ENCODE data around the gene FMO1. TPM values are rescaled to one million over a fixed set of nuclear protein-coding genes. Genes with fewer than 3 reads are reported as not detected.

The FMO1 gene
- total RNA-seq, 1 experiment from 2014 or later: not detected

DNA sequence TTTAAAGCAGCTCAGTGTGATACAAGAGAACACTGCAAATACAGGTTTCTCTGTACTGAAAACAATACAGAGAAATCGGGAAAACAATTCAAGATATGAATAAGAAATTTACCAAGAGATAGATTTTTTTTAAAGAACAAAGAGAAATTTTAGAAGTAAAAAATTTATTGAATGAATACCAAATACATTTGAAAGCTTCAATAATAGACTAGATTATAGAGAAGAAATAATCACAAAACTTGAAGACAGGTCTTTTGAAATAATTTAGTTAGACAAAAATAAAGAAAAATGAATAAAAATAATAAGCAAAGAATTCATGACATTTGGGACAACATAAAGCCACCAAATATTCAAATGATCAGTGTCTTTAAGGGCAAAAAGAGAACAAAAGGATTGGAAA lies 52.1 kb downstream of the FMO1 start:
- POLR2A ChIA-PET: no interaction called here
- RAD21 ChIA-PET (ENCODE audit: low non-redundant PET in 1 of 2, low total read pairs in 2 of 2, uncharacterized antibody in 2 of 2, unreplicated experiment in 2 of 2): no interaction called here
- CTCF ChIA-PET: interaction anchor here (1.1 kb wide), 1 partner anchor 13 kb away, joined by 5 read pairs; the partner anchor contains the start of gene FMO4

More for the DNA sequence above, 52.1 kb downstream of the FMO1 start:
- Histone ChIP-seq H3K4me2 (ENCODE audit: low read length) (no peak overlapping the region), H3K36me3 (ENCODE audit: control insufficient read depth in 1 of 2, insufficient read depth in 2 of 2, low read length in 2 of 2) (no peaks in the 10 kb centered on the region), H2AFZ (ENCODE audit: low read depth, low read length, poor library complexity, severe bottlenecking) (no peak overlapping the region), H3K9ac (ENCODE audit: low read length) (no peak overlapping the region), H4K20me1 (ENCODE audit: insufficient read depth) (no peaks in the 10 kb centered on the region), H3K79me2 (ENCODE audit: insufficient read depth, low read length) (no peaks in the 10 kb centered on the region), H3K9me2 (ENCODE audit: insufficient read depth) (no peaks in the 10 kb centered on the region), H3K27ac (ENCODE audit: low read depth, low read length) (no peak overlapping the region), H3K4me3 (replicated peaks in 1 of 2; ENCODE audit: low read depth in 1 of 2, low read length in 2 of 2) (no peak overlapping the region), H3K27me3 (ENCODE audit: insufficient read depth, low read length) (no peaks in the 10 kb centered on the region), H3K9me3 (ENCODE audit: control insufficient read depth in 1 of 2, insufficient read depth in 1 of 2, low read depth in 1 of 2, low read length in 2 of 2) (peaks cover 0 to 3% of the 10 kb centered on the region in 2 experiments; a peak in 2 of 4 replicates), H3K4me1 (ENCODE audit: control insufficient read depth in 1 of 2, insufficient read depth in 2 of 2, low read length in 2 of 2) (no peaks in the 10 kb centered on the region)
- DNase-seq (ENCODE audit: low read depth, low spot score) (no peak), ATAC-seq (no peak)
- TF ChIP-seq ZNF274 (IDR thresholded peaks at IDR 0.05; ENCODE audit: low read depth, low read length) (no peak), EZH2phosphoT487 (IDR thresholded peaks at IDR 0.05; ENCODE audit: borderline replicate concordance) (no peak), CEBPB (IDR thresholded peaks at IDR 0.05; ENCODE audit: low read depth) (no peak), CBX3 (IDR thresholded peaks at IDR 0.05; ENCODE audit: low read depth) (no peak), TCF7L2 (IDR thresholded peaks at IDR 0.05; ENCODE audit: borderline replicate concordance, extremely low read depth, insufficient read depth, insufficient read length) (no peak), SIN3A (IDR thresholded peaks at IDR 0.05; ENCODE audit: low read depth) (no peak), JUND (IDR thresholded peaks at IDR 0.05) (no peak), FOSL1 (IDR thresholded peaks at IDR 0.05; ENCODE audit: low read depth) (no peak), YY1 (IDR thresholded peaks at IDR 0.05; ENCODE audit: extremely low read depth, insufficient replicate concordance, low read depth, low read length) (no peak), POLR2A (IDR thresholded peaks at IDR 0.05; ENCODE audit: borderline replicate concordance, extremely low read depth, insufficient read depth, insufficient read length) (no peak)
- TF ChIP-seq, protein P1, sequence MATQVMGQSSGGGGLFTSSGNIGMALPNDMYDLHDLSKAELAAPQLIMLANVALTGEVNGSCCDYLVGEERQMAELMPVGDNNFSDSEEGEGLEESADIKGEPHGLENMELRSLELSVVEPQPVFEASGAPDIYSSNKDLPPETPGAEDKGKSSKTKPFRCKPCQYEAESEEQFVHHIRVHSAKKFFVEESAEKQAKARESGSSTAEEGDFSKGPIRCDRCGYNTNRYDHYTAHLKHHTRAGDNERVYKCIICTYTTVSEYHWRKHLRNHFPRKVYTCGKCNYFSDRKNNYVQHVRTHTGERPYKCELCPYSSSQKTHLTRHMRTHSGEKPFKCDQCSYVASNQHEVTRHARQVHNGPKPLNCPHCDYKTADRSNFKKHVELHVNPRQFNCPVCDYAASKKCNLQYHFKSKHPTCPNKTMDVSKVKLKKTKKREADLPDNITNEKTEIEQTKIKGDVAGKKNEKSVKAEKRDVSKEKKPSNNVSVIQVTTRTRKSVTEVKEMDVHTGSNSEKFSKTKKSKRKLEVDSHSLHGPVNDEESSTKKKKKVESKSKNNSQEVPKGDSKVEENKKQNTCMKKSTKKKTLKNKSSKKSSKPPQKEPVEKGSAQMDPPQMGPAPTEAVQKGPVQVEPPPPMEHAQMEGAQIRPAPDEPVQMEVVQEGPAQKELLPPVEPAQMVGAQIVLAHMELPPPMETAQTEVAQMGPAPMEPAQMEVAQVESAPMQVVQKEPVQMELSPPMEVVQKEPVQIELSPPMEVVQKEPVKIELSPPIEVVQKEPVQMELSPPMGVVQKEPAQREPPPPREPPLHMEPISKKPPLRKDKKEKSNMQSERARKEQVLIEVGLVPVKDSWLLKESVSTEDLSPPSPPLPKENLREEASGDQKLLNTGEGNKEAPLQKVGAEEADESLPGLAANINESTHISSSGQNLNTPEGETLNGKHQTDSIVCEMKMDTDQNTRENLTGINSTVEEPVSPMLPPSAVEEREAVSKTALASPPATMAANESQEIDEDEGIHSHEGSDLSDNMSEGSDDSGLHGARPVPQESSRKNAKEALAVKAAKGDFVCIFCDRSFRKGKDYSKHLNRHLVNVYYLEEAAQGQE (IDR thresholded peaks at IDR 0.05; ENCODE audit: low read depth): no peak
- no TSS peak for BruUV-seq (replicated peaks)
- intact Hi-C loops (cut with micrococcal nuclease): no loop called here

Measured in HCT116 (cell line).